Uterus (tissue), 4 donors: Measurements from ENCODE around the gene DGCR2. TPM values are rescaled to one million over a fixed set of nuclear protein-coding genes. Genes with fewer than 3 reads are reported as not detected.

ENCODE experiments used
- DNase-seq, 2 donors: peaks; one replicate each; pipeline ENCODE4 v3.0.0-alpha.2; 2019 to 2020
- H3K27ac ChIP-seq, 2 donors: fragments of 200-600 bp; sonication (generic); 1 replicate in 1 of 2; 2 replicates in 1 of 2; pipeline ENCODE4 v1.5.1; 2016 to 2018
- H3K27me3 ChIP-seq, 2 donors: fragments of 200-600 bp; sonication (generic); one replicate each; pipeline ENCODE4 v1.5.1; 2018 to 2019; ENCODE audit warnings: control low read depth in 1 of 2
- H3K36me3 ChIP-seq, 2 donors: fragments of 200-600 bp; sonication (generic); one replicate each; pipeline ENCODE4 v1.5.1; 2019; ENCODE audit warnings: control low read depth in 1 of 2
- H3K4me1 ChIP-seq, 2 donors: fragments of 200-600 bp; sonication (generic); one replicate each; pipeline ENCODE4 v1.5.1; 2018 to 2019; ENCODE audit warnings: control low read depth in 1 of 2
- H3K4me3 ChIP-seq, 2 donors: fragments of 200-600 bp; sonication (generic); 1 replicate in 1 of 2; 2 replicates in 1 of 2; pipeline ENCODE4 v1.5.1; 2018 to 2019; ENCODE audit warnings: mild to moderate bottlenecking in 1 of 2
- H3K9me3 ChIP-seq, 2 donors: fragments of 200-600 bp; sonication (generic); one replicate each; pipeline ENCODE4 v1.5.1; 2019; ENCODE audit warnings: control low read depth in 1 of 2
- CTCF ChIP-seq, 4 experiments: fragments of 200-600 bp in 2 of 4; fragments of 450-650 bp in 2 of 4; sonication (generic) in 2 of 4; IDR thresholded peaks; one replicate each; pipeline ENCODE4 v1.5.1; 2016 to 2019; ENCODE audit warnings: antibody characterized with exemption in 4 of 4, mild to moderate bottlenecking in 2 of 4, moderate library complexity in 1 of 4
- POLR2A ChIP-seq, 2 donors: fragments of 450-650 bp; IDR thresholded peaks; one replicate each; pipeline ENCODE4 v1.6.1; 2016; ENCODE audit warnings: antibody characterized with exemption in 2 of 2, mild to moderate bottlenecking in 1 of 2, moderate library complexity in 1 of 2
- intact Hi-C: fragments of 100-400 bp; cut with DNase I; formaldehyde crosslinking; loops from one replicate; pipeline ENCODE4 v1.15.1; 2023; ENCODE audit warnings: low total_unique reads
- total RNA-seq, 4 donors: library from RNA; depleted of rRNA in 3 of 4; stranded (reverse); fragments of >200 nt in 3 of 4; gene quantifications; one replicate each; pipeline versions ENCODE4 v1.1.0 to v1.2.4, GENCODE V29; 2014 to 2023
- donor health status: DM: yes; HTN: yes; CAD: no.

The DGCR2 gene
- total RNA-seq, 4 donors from 2014 or later, result 18.2 to 88.9 (median 47.6) TPM

DNA sequence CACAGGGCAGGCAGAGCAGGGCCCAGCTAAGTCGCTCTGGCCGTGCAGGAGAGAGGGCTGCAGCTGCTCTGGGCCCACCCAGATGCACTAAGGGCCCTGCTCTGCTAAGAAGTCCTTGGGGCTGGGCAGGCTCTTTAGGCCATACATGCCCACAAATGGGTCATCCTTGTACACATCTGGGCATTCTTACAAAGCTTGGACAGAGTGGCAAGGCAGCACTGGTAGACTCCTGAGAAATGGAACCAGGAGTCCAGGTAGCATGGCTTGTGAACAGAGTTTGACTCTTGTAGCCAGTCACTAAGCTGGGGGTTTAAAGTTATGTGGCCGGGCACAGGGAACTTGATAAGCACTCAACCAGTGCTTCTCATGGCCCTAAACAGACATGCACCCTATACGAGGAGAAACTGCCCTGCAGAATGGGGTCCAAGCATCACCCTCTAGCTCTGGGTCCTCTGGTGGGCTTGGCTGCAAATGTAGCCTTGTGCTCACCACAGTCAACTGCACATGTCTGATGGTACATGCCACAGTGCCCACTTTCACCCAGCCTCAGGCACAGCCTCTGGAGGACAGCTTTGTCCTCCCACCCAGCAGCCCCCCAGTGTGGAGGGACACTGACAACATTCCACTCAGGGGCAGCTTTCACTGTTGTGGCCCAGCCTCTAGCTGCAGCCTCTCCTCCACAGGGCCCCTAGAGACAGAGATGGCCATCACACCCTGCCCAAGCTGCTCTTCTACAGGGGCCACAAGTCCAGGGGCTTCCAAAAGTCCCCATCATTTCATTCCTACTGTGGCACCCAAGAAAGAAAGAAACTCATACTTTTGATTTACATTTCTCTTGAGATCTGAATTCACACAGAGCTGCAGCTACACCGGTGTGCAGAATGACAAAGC is 75.2 kb downstream of the DGCR2 start:
- intact Hi-C loops, result no loop called here
- H3K36me3 ChIP-seq, result no peaks in the 10 kb centered on the region

GRCh38 chr22:19046287-19046686 is 75.9 kb downstream of the DGCR2 start:
- TF ChIP-seq CTCF (IDR thresholded peaks at IDR 0.05), result no peak
- no peak for TF ChIP-seq POLR2A (IDR thresholded peaks at IDR 0.05)
- H3K27ac ChIP-seq, result no peak overlapping the region
- no peaks in the 10 kb centered on the region for H3K36me3 ChIP-seq
- H3K9me3 ChIP-seq, result no peaks in the 10 kb centered on the region
- intact Hi-C loops, result no loop called here
- H3K27me3 ChIP-seq, result no peaks in the 10 kb centered on the region
- H3K4me1 ChIP-seq, result no peaks in the 10 kb centered on the region
- DNase-seq, result no peak
- H3K4me3 ChIP-seq, result no peak overlapping the region

More for the DNA sequence above, 75.2 kb downstream of the DGCR2 start:
- H3K27me3 ChIP-seq, result no peaks in the 10 kb centered on the region
- H3K4me3 ChIP-seq, result no peak overlapping the region
- TF ChIP-seq CTCF (IDR thresholded peaks at IDR 0.05) (no peak), POLR2A (IDR thresholded peaks at IDR 0.05) (no peak)
- no peak for DNase-seq
- no peaks in the 10 kb centered on the region for H3K9me3 ChIP-seq
- H3K27ac ChIP-seq, result no peak overlapping the region
- H3K4me1 ChIP-seq, result no peaks in the 10 kb centered on the region

GRCh38 chr22:19045094-19045493 is 77.1 kb downstream of the DGCR2 start:
- Histone ChIP-seq H3K9me3 (no peaks in the 10 kb centered on the region), H3K4me1 (no peaks in the 10 kb centered on the region), H3K4me3 (no peak overlapping the region), H3K36me3 (no peaks in the 10 kb centered on the region), H3K27me3 (no peaks in the 10 kb centered on the region), H3K27ac (no peak overlapping the region)
- TF ChIP-seq POLR2A (IDR thresholded peaks at IDR 0.05), result no peak
- TF ChIP-seq CTCF (IDR thresholded peaks at IDR 0.05), result no peak
- intact Hi-C loops, result no loop called here
- no peak for DNase-seq

- intact Hi-C loops, result no loop called here
- Histone ChIP-seq H3K4me3 (no peak overlapping the region), H3K27me3 (no peaks in the 10 kb centered on the region), H3K9me3 (no peaks in the 10 kb centered on the region), H3K27ac (no peak overlapping the region), H3K36me3 (no peaks in the 10 kb centered on the region), H3K4me1 (no peaks in the 10 kb centered on the region)
- no peak for TF ChIP-seq CTCF (IDR thresholded peaks at IDR 0.05)
- no peak for TF ChIP-seq POLR2A (IDR thresholded peaks at IDR 0.05)
- DNase-seq, result no peak
Observed at GRCh38 chr22:19044381-19044780, 77.8 kb downstream of the DGCR2 start.
